IMR-90 (cell line): ENCODE measurements around the gene COX19. TPM values are rescaled to one million over a fixed set of nuclear protein-coding genes. Genes with fewer than 3 reads are reported as not detected.

Source experiments
- ATAC-seq: fragments of 200-7000 bp; cut with Tn5 transposase; 2 replicates; pipeline ENCODE4 v1.9.1; 2020; ENCODE audit warnings: low read depth, mild to moderate bottlenecking, moderate library complexity
- BruUV-seq: library from RNA; stranded (reverse); fragments of 400-500 nt; replicated peaks from 2 replicates; lab custom pipeline; 2021; lab: Mats Ljungman, UMichigan
- CTCF ChIA-PET: fragments of 300-600 bp; formaldehyde crosslinking; extraction: SDS; loops from one replicate; lab custom pipeline; 2021; ENCODE audit warnings: antibody characterized with exemption; lab: Yijun Ruan, JAX
- POLR2A ChIA-PET: fragments of 300-600 bp; sonication (Branson Sonifier 250); formaldehyde crosslinking; loops from one replicate; lab custom pipeline; 2022; ENCODE audit warnings: antibody characterized with exemption; ENCODE audit not compliant: unreplicated experiment; lab: Charles Lee
- DNase-seq: peaks from one replicate; pipeline ENCODE4 v3.0.0; 2013
- H2AFZ ChIP-seq: replicated peaks from 2 replicates; pipeline ENCODE3; 2013; ENCODE audit warnings: low read length, mild to moderate bottlenecking; ENCODE audit not compliant: poor library complexity
- H2AK5ac ChIP-seq: 2 replicates; pipeline ENCODE4 v1.6.1; 2013; ENCODE audit warnings: low read depth, low read length, inconsistent platforms
- H2AK9ac ChIP-seq: replicated peaks from 2 replicates; pipeline ENCODE3; 2013; ENCODE audit warnings: mild to moderate bottlenecking, low read depth, low read length, moderate library complexity; ENCODE audit not compliant: poor library complexity
- H2BK120ac ChIP-seq: 2 replicates; pipeline ENCODE4 v1.6.1; 2013; ENCODE audit warnings: low read depth, low read length, inconsistent platforms
- H2BK15ac ChIP-seq: 3 replicates; pipeline ENCODE4 v1.6.1; 2013; ENCODE audit warnings: low read depth, low read length, inconsistent platforms
- H2BK20ac ChIP-seq: 2 replicates; pipeline ENCODE4 v1.6.1; 2013; ENCODE audit warnings: low read depth, mild to moderate bottlenecking, inconsistent platforms, low read length, moderate library complexity
- H2BK5ac ChIP-seq: 2 replicates; pipeline ENCODE4 v1.6.1; 2013; ENCODE audit warnings: mild to moderate bottlenecking, low read depth, low read length, inconsistent platforms; ENCODE audit not compliant: poor library complexity, severe bottlenecking
- H3K14ac ChIP-seq: replicated peaks from 2 replicates; pipeline ENCODE4 v1.6.1; 2013; ENCODE audit warnings: low read depth, low read length, inconsistent platforms
- H3K18ac ChIP-seq: 2 replicates; pipeline ENCODE4 v1.6.1; 2013; ENCODE audit warnings: low read depth, low read length, control low read depth
- H3K23ac ChIP-seq: 2 replicates; pipeline ENCODE4 v1.6.1; 2013; ENCODE audit warnings: low read depth, low read length, inconsistent platforms
- H3K27ac ChIP-seq: 2 replicates; pipeline ENCODE4 v1.5.1; 2013; ENCODE audit warnings: mild to moderate bottlenecking, control low read depth, low read length; ENCODE audit not compliant: insufficient read depth
- H3K27me3 ChIP-seq: 2 replicates; pipeline ENCODE4 v1.6.1; 2013; ENCODE audit warnings: low read length; ENCODE audit not compliant: control insufficient read depth, insufficient read depth
- H3K36me3 ChIP-seq: 2 replicates; pipeline ENCODE4 v1.6.1; 2013; ENCODE audit warnings: low read length, mixed read lengths; ENCODE audit not compliant: control insufficient read depth, insufficient read depth
- H3K4ac ChIP-seq: 2 replicates; pipeline ENCODE4 v1.6.1; 2013; ENCODE audit warnings: low read depth, low read length, inconsistent platforms
- H3K4me1 ChIP-seq: 2 replicates; pipeline ENCODE4 v1.6.1; 2013; ENCODE audit warnings: low read length, mixed read lengths; ENCODE audit not compliant: control insufficient read depth, insufficient read depth
- H3K4me2 ChIP-seq: 2 replicates; pipeline ENCODE4 v1.6.1; 2013; ENCODE audit warnings: low read depth, mild to moderate bottlenecking, control low read depth, low read length, moderate library complexity
- H3K4me3 ChIP-seq: 2 replicates; pipeline ENCODE4 v1.5.1; 2013; ENCODE audit warnings: low read depth, mild to moderate bottlenecking, control low read depth, low read length, moderate library complexity; ENCODE audit not compliant: insufficient read depth
- H3K56ac ChIP-seq: 2 replicates; pipeline ENCODE4 v1.6.1; 2013; ENCODE audit warnings: low read length, inconsistent platforms; ENCODE audit not compliant: insufficient read depth; ENCODE audit errors: extremely low read depth
- H3K79me1 ChIP-seq, 2 experiments: 2 replicates each; pipeline ENCODE4 v1.6.1; 2013; ENCODE audit warnings: low read length in 2 of 2, inconsistent platforms in 1 of 2, low read depth in 1 of 2
- H3K9ac ChIP-seq: 2 replicates; pipeline ENCODE4 v1.6.1; 2013; ENCODE audit warnings: low read depth, low read length, control low read depth
- H3K9me1 ChIP-seq: 2 replicates; pipeline ENCODE4 v1.6.1; 2013; ENCODE audit warnings: low read length, inconsistent platforms; ENCODE audit not compliant: insufficient read depth
- H3K9me3 ChIP-seq: 2 replicates; pipeline ENCODE4 v1.6.1; 2013; ENCODE audit warnings: low read length; ENCODE audit not compliant: control insufficient read depth, insufficient read depth
- H4K20me1 ChIP-seq: 2 replicates; pipeline ENCODE4 v1.6.1; 2013; ENCODE audit warnings: low read length, inconsistent platforms; ENCODE audit not compliant: insufficient read depth
- H4K5ac ChIP-seq: 2 replicates; pipeline ENCODE4 v1.6.1; 2013; ENCODE audit warnings: mild to moderate bottlenecking, low read depth, low read length, control low read depth
- H4K8ac ChIP-seq, 2 experiments: 2 replicates each; pipeline ENCODE4 v1.6.1; 2013; ENCODE audit warnings: low read depth in 2 of 2, low read length in 2 of 2, control low read depth in 1 of 2, inconsistent platforms in 1 of 2
- H4K91ac ChIP-seq: 2 replicates; pipeline ENCODE4 v1.6.1; 2013; ENCODE audit warnings: low read depth, low read length, inconsistent platforms; ENCODE audit not compliant: insufficient read depth
- BHLHE40 ChIP-seq: fragments of 150-350 bp; IDR thresholded peaks from 2 replicates; pipeline ENCODE4 v1.6.1; 2016; ENCODE audit warnings: mild to moderate bottlenecking, low read depth, low read length
- CEBPB ChIP-seq: IDR thresholded peaks from 2 replicates; pipeline ENCODE4 v1.6.1; 2012; ENCODE audit warnings: low read depth, low read length, improper control_type of control experiment
- CHD1 ChIP-seq: IDR thresholded peaks from 2 replicates; pipeline ENCODE4 v1.6.1; 2012; ENCODE audit warnings: low read depth, low read length, improper control_type of control experiment
- CTCF ChIP-seq: conservative IDR thresholded peaks from 2 replicates; pipeline ENCODE4 v1.5.1; 2012; ENCODE audit warnings: mild to moderate bottlenecking, low read depth, low read length, improper control_type of control experiment
- ELK1 ChIP-seq: fragments of 150-350 bp; IDR thresholded peaks from 2 replicates; pipeline ENCODE4 v1.6.1; 2016; ENCODE audit warnings: low read depth, mild to moderate bottlenecking, low read length, moderate library complexity, borderline replicate concordance
- MAFK ChIP-seq: IDR thresholded peaks from 2 replicates; pipeline ENCODE4 v1.6.1; 2012; ENCODE audit warnings: low read depth, low read length, improper control_type of control experiment
- MXI1 ChIP-seq: IDR thresholded peaks from 2 replicates; pipeline ENCODE4 v1.6.1; 2012; ENCODE audit warnings: low read depth, mild to moderate bottlenecking, low read length, moderate library complexity, borderline replicate concordance
- NFE2L2 ChIP-seq: fragments of 150-350 bp; IDR thresholded peaks from 2 replicates; pipeline ENCODE4 v1.6.1; 2016; ENCODE audit warnings: low read depth, mild to moderate bottlenecking, low read length
- POLR2A ChIP-seq: IDR thresholded peaks from 2 replicates; pipeline ENCODE4 v1.6.1; 2012; ENCODE audit warnings: mild to moderate bottlenecking, low read depth, low read length
- RAD21 ChIP-seq: IDR thresholded peaks from 2 replicates; pipeline ENCODE4 v1.6.1; 2012; ENCODE audit warnings: low read length, improper control_type of control experiment
- RCOR1 ChIP-seq: IDR thresholded peaks from 2 replicates; pipeline ENCODE4 v1.6.1; 2012; ENCODE audit warnings: mild to moderate bottlenecking, low read length, improper control_type of control experiment; ENCODE audit not compliant: insufficient replicate concordance
- RFX5 ChIP-seq: IDR thresholded peaks from 2 replicates; pipeline ENCODE4 v1.8.0; 2012; ENCODE audit warnings: low read depth, mild to moderate bottlenecking, low read length, moderate library complexity
- SMC3 ChIP-seq: fragments of 150-350 bp; IDR thresholded peaks from 2 replicates; pipeline ENCODE4 v1.6.1; 2016; ENCODE audit warnings: low read depth, mild to moderate bottlenecking, antibody characterized with exemption, low read length, moderate library complexity
- USF2 ChIP-seq: fragments of 150-350 bp; IDR thresholded peaks from 2 replicates; pipeline ENCODE4 v1.6.1; 2017; ENCODE audit warnings: mild to moderate bottlenecking, antibody characterized with exemption, low read length, low read depth
- WGBS, 2 experiments: methylation state at CpG; one replicate each; pipeline versions ENCODE4 v1.1.5 to v1.1.7; 2013; ENCODE audit warnings: missing lambda C conversion rate in 2 of 2; ENCODE audit not compliant: insufficient read length in 1 of 2; ENCODE audit errors: extremely low coverage in 2 of 2; 5-methylcytosine and 5-hydroxymethylcytosine counted together
- dilution Hi-C: fragments of 300-500 bp; cut with HindIII; formaldehyde crosslinking; loops from one replicate; pipeline ENCODE4 v1.14.3; 2018; ENCODE audit warnings: low sequenced_read_pairs; ENCODE audit not compliant: unreplicated experiment
- in situ Hi-C: fragments of 300-500 bp; cut with MboI; formaldehyde crosslinking; loops from 3 replicates; pipeline ENCODE4 v1.14.3; 2019; ENCODE audit warnings: low sequenced_read_pairs, inconsistent platforms, mixed read lengths
- intact Hi-C: fragments of 100-400 bp; cut with micrococcal nuclease; formaldehyde crosslinking; loops from 2 replicates; pipeline ENCODE4 v1.10.0; 2022
- polyA plus RNA-seq, 3 experiments: library from polyadenylated mRNA; depleted of rRNA; stranded (reverse); fragments of >200 nt; gene quantifications; 2 replicates each; pipeline ENCODE4 v1.2.3, GENCODE V29; 2012; ENCODE audit warnings: low replicate concordance in 1 of 3
- total RNA-seq: library from RNA; depleted of rRNA; stranded (reverse); fragments of >200 nt; gene quantifications from 2 replicates; pipeline ENCODE4 v1.2.3, GENCODE V29; 2012

COX19 gene
- total and polyA plus RNA-seq, 2 of the 4 experiments (the other 2 are of a cell fraction): 3.9 to 7.3 TPM

DNA sequence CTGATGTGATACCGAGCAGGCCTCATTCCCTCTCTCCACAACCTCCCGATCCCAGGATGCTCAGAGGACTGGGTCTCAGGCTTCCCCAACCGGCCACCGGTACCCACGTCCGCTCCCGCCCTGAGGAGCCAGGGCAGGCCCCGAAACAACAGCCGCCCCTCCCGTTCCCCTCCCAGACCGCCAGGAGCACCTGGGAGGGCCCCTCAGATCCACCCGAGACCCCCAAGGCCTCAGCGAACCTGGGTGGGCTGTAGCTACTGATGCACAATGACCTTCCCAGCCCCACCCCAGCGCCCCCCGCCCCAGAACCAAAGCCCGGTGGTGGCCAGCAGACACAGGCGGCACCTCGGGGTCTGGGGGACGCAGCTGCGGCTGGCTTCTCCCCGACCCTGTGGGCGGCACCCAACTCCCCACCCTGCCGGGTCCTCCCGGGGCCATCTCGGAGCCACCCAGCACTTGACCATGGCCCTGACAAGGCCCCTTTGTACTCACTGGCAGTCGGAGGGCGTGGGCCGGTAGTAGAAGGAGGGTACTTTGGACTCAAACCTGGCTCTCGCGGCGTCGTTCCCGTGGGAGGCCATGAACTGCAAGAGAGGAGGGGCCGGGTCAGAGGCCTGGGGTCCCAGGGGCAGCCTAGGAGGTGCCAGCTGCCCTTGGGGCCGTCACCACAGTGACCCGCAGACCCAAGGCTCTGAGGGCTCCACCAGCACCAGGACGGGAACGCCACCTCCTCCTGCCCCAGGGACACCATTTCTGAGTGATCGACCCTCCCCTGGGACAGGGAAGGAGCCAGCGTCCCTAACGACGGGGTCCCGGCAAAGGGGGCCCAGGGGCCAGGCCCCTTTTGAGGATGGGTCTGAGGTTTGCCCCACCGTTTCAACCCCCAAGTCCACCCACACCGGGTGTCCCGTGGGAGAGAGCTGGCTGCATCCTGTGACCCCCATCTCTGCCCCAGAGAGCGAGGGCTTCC is 49.0 kb downstream of the COX19 start:
- intact Hi-C loops: no loop called here
- WGBS, 2 experiments: 93% methylated on average over 16 of the region's 47 CpGs; no CpG with 5 or more reads in 1 of the 2 experiments

More for the DNA sequence above, 49.0 kb downstream of the COX19 start:
- DNase-seq (no peak), ATAC-seq (no peak)
- no peaks in the 10 kb centered on the region for H3K9me3 ChIP-seq
- no peaks in the 10 kb centered on the region for H3K79me1 ChIP-seq
- H2AFZ ChIP-seq: peak overlapping the region; percentile 11
- no peak overlapping the region for H2BK120ac ChIP-seq
- H2BK5ac ChIP-seq: no peak overlapping the region
- no peak overlapping the region for H4K8ac ChIP-seq
- CTCF ChIA-PET: no interaction called here
- no TSS peak for BruUV-seq
- no peaks in the 10 kb centered on the region for H4K20me1 ChIP-seq
- H3K23ac ChIP-seq: no peak overlapping the region
- no peak overlapping the region for H2BK15ac ChIP-seq
- no peaks in the 10 kb centered on the region for H3K27me3 ChIP-seq
- H3K36me3 ChIP-seq: no peaks in the 10 kb centered on the region
- H3K4me2 ChIP-seq: no peak overlapping the region
- POLR2A ChIA-PET: no interaction called here
- H3K9me1 ChIP-seq: no peaks in the 10 kb centered on the region
- H3K18ac ChIP-seq: no peak overlapping the region
- in situ Hi-C loops: no loop called here
- H3K4me1 ChIP-seq: peaks cover 9% of the 10 kb centered on the region
- no peak overlapping the region for H3K27ac ChIP-seq
- no peak overlapping the region for H2BK20ac ChIP-seq
- H2AK9ac ChIP-seq: no peak overlapping the region
- dilution Hi-C loops: no loop called here
- no peak overlapping the region for H3K56ac ChIP-seq
- no peak overlapping the region for H3K4me3 ChIP-seq
- TF ChIP-seq RCOR1 (no peak), ELK1 (no peak), BHLHE40 (no peak), USF2 (no peak), NFE2L2 (no peak), MXI1 (no peak), MAFK (no peak), POLR2A (no peak), CTCF (no peak), CEBPB (no peak), SMC3 (no peak), CHD1 (no peak), RAD21 (no peak), RFX5 (no peak)
- H4K91ac ChIP-seq: no peak overlapping the region
- H4K5ac ChIP-seq: no peak overlapping the region
- no peak overlapping the region for H3K9ac ChIP-seq
- H3K14ac ChIP-seq: no peak overlapping the region
- no peak overlapping the region for H2AK5ac ChIP-seq
- H3K4ac ChIP-seq: no peak overlapping the region
